GM12892 (cell line): ENCODE data around the gene PRDM2.

ENCODE experiments used
- POLR2A ChIP-seq: IDR thresholded peaks from 2 replicates; pipeline ENCODE4 v1.6.1; 2011; ENCODE audit warnings: low read depth, low read length, control low read depth
- POLR2AphosphoS5 ChIP-seq: IDR thresholded peaks from 2 replicates; pipeline ENCODE4 v1.6.1; 2011; ENCODE audit warnings: low read depth, low read length, control low read depth
- TAF1 ChIP-seq: IDR thresholded peaks from 2 replicates; pipeline ENCODE4 v1.6.1; 2011; ENCODE audit warnings: low read depth, mild to moderate bottlenecking, control low read depth, low read length, borderline replicate concordance

- TF ChIP-seq POLR2A (no peak), POLR2AphosphoS5 (no peak), TAF1 (no peak)
These were observed 103.7 kb downstream of the PRDM2 start for GRCh38 chr1:13803546-13804239.
